Measurements from ENCODE around the gene MAD1L1. TPM values are rescaled to one million over a fixed set of nuclear protein-coding genes. Genes with fewer than 3 reads are reported as not detected.
A peak's percentile ranks its signal among the peaks of the same experiment; 100 is the strongest.

MAD1L1 gene
- total RNA-seq, 4 donors from 2014 or later, result 22.3 to 56.6 (median 35.0) TPM

GRCh38 chr7:2158331-2159175 lies 74.2 kb downstream of the MAD1L1 start:
- peak overlapping the region; percentile 7 to 87 (median 80) for H3K27ac ChIP-seq
- no peaks in the 10 kb centered on the region for H3K9me3 ChIP-seq
- peaks cover 0 to 57% (median 30%) of the 10 kb centered on the region in 3 donors for H3K4me1 ChIP-seq
- 73 to 93% methylated on average over 3 to 5 of the region's 13 CpGs for WGBS, 2 donors (ENCODE audit: low coverage in 1 of 2)
- H3K36me3 ChIP-seq, result no peaks in the 10 kb centered on the region
- TF ChIP-seq POLR2AphosphoS5 (IDR thresholded peaks at IDR 0.05), result no peak
- TF ChIP-seq CTCF (IDR thresholded peaks at IDR 0.05), result no peak
- TF ChIP-seq EP300 (IDR thresholded peaks at IDR 0.05), result no peak
- no peak for TF ChIP-seq POLR2A (IDR thresholded peaks at IDR 0.05)
- ATAC-seq, result no peak
- H3K27me3 ChIP-seq, result no peaks in the 10 kb centered on the region
- H3K4me3 ChIP-seq, result no peak overlapping the region

GRCh38 chr7:2157473-2158279 lies 75.1 kb downstream of the MAD1L1 start:
- 0 to 42% methylated on average over 1 to 7 of the region's 19 CpGs for WGBS, 2 donors (ENCODE audit: low coverage in 1 of 2)
- H3K27me3 ChIP-seq, result no peaks in the 10 kb centered on the region
- ATAC-seq, result peak; percentile 92
- no peak overlapping the region for H3K4me3 ChIP-seq
- H3K36me3 ChIP-seq, result no peaks in the 10 kb centered on the region
- H3K27ac ChIP-seq, result peak overlapping the region; percentile 51 to 87 (median 80)
- no peaks in the 10 kb centered on the region for H3K9me3 ChIP-seq
- TF ChIP-seq POLR2AphosphoS5 (IDR thresholded peaks at IDR 0.05) (peak; percentile 96), EP300 (IDR thresholded peaks at IDR 0.05) (no peak)
- peaks cover 0 to 48% (median 23%) of the 10 kb centered on the region in 3 donors for H3K4me1 ChIP-seq

- H3K36me3 ChIP-seq, result no peaks in the 10 kb centered on the region
- peaks cover 0 to 48% (median 23%) of the 10 kb centered on the region in 3 donors for H3K4me1 ChIP-seq
- no peak for TF ChIP-seq POLR2AphosphoS5 (IDR thresholded peaks at IDR 0.05)
- no peak for TF ChIP-seq CTCF (IDR thresholded peaks at IDR 0.05)
- TF ChIP-seq EP300 (IDR thresholded peaks at IDR 0.05), result no peak
- no peak for TF ChIP-seq POLR2A (IDR thresholded peaks at IDR 0.05)
- H3K4me3 ChIP-seq, result no peak overlapping the region
- H3K9me3 ChIP-seq, result no peaks in the 10 kb centered on the region
- 84 to 89% methylated on average over 6 to 15 of the region's 15 CpGs for WGBS, 2 donors (ENCODE audit: low coverage in 1 of 2)
- H3K27me3 ChIP-seq, result no peaks in the 10 kb centered on the region
- peak overlapping the region; percentile 51 to 87 (median 80) for H3K27ac ChIP-seq
- no peak for ATAC-seq
Observed at GRCh38 chr7:2156756-2157472, 75.8 kb downstream of the MAD1L1 start.

- TF ChIP-seq POLR2A (IDR thresholded peaks at IDR 0.05) (no peak), EP300 (IDR thresholded peaks at IDR 0.05) (no peak), CTCF (IDR thresholded peaks at IDR 0.05) (no peak), POLR2AphosphoS5 (IDR thresholded peaks at IDR 0.05) (no peak)
Observed at GRCh38 chr7:2154831-2155230, 77.9 kb downstream of the MAD1L1 start.

GRCh38 chr7:2154121-2154520 lies 78.6 kb downstream of the MAD1L1 start:
- no peak for TF ChIP-seq CTCF (IDR thresholded peaks at IDR 0.05)
- TF ChIP-seq POLR2A (IDR thresholded peaks at IDR 0.05), result no peak
- no peak for TF ChIP-seq POLR2AphosphoS5 (IDR thresholded peaks at IDR 0.05)
- no peak for TF ChIP-seq EP300 (IDR thresholded peaks at IDR 0.05)
- Histone ChIP-seq H3K4me3 (no peak overlapping the region), H3K9me3 (no peaks in the 10 kb centered on the region), H3K27me3 (no peaks in the 10 kb centered on the region), H3K36me3 (peaks cover 0 to under 1% of the 10 kb centered on the region in 2 donors), H3K27ac (no peak overlapping the region), H3K4me1 (peaks cover 0 to 34% (median 23%) of the 10 kb centered on the region in 3 donors)
- WGBS, 2 donors (ENCODE audit: low coverage in 1 of 2), result 76 to 90% methylated on average over 5 to 6 of the region's 6 CpGs
- ATAC-seq, result no peak

More at GRCh38 chr7:2154831-2155230, 77.9 kb downstream of the MAD1L1 start:
- peaks cover 0 to 41% (median 23%) of the 10 kb centered on the region in 3 donors for H3K4me1 ChIP-seq
- no peak overlapping the region for H3K4me3 ChIP-seq
- no peak for ATAC-seq
- no peaks in the 10 kb centered on the region for H3K27me3 ChIP-seq
- H3K27ac ChIP-seq, result no peak overlapping the region
- H3K9me3 ChIP-seq, result no peaks in the 10 kb centered on the region
- no peaks in the 10 kb centered on the region for H3K36me3 ChIP-seq
- WGBS, 2 donors (ENCODE audit: low coverage in 1 of 2), result 93 to 96% methylated on average over 7 to 17 of the region's 17 CpGs
